AG04450 (cell line): Measurements from ENCODE around the gene LRRC42. TPM values are rescaled to one million over a fixed set of nuclear protein-coding genes. Genes with fewer than 3 reads are reported as not detected.
"Not testable (repeated sequence)": the region's sequence is repeated elsewhere in the genome, so short reads cannot be mapped to it uniquely, and the experiment has no call there.

Experiments
- CTCF ChIA-PET: fragments of 300-600, 350-600 bp; formaldehyde crosslinking; extraction: SDS; loops from one replicate; lab custom pipeline; 2022; ENCODE audit warnings: antibody characterized with exemption, inconsistent platforms; lab: Charles Lee
- POLR2A ChIA-PET: fragments of 350-600 bp; formaldehyde crosslinking; extraction: SDS; loops from one replicate; lab custom pipeline; 2021; ENCODE audit warnings: antibody characterized with exemption, inconsistent platforms; lab: Yijun Ruan, JAX
- DNase-seq: peaks from one replicate; pipeline ENCODE4 v3.0.0-alpha.2; 2011; ENCODE audit warnings: low read depth, low spot score
- H3K27ac ChIP-seq: one replicate; pipeline ENCODE4 v1.5.1; 2012; ENCODE audit warnings: low read depth, low read length, control low read depth
- H3K27me3 ChIP-seq: one replicate; pipeline ENCODE4 v1.6.0; 2012; ENCODE audit warnings: low read length; ENCODE audit not compliant: control insufficient read depth, insufficient read depth
- H3K4me3 ChIP-seq: 2 replicates; pipeline ENCODE4 v1.5.1; 2011; ENCODE audit warnings: mild to moderate bottlenecking, low read depth, low read length, control low read depth
- H3K9me3 ChIP-seq: 2 replicates; pipeline ENCODE4 v1.5.1; 2012; ENCODE audit warnings: low read length; ENCODE audit not compliant: control insufficient read depth, insufficient read depth
- polyA plus RNA-seq: library from polyadenylated mRNA; depleted of rRNA; stranded (reverse); fragments of >200 nt; gene quantifications from 2 replicates; pipeline ENCODE4 v1.2.3, GENCODE V29; 2011
- TF ChIP-seq, protein P1 (sequence below): IDR thresholded peaks from 2 replicates; pipeline ENCODE4 v1.5.1; 2011; ENCODE audit warnings: low read depth, low read length, control low read depth, inconsistent platforms

The LRRC42 gene
- polyA plus RNA-seq, 1 experiment: 51.4 TPM

DNA sequence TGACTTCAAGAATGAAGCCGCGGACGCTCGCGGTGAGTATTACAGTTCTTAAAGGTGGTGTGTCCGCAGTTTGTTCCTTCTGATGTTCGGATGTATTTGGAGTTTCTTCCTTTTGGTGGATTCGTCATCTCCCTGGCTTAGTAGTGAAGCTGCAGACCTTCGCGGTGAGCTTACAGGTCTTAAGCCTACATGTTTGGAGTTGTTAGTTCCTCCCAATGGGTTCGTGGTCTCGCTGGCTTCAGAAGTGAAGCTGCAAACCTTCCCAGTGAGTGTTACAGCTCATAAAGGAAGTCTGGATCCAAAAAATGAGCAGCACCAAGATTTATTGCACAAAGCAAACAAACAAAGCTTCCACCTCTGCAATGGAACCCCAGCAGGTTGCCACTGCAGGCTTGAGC, 57.1 kb downstream of the LRRC42 start:
- TF ChIP-seq, protein P1, sequence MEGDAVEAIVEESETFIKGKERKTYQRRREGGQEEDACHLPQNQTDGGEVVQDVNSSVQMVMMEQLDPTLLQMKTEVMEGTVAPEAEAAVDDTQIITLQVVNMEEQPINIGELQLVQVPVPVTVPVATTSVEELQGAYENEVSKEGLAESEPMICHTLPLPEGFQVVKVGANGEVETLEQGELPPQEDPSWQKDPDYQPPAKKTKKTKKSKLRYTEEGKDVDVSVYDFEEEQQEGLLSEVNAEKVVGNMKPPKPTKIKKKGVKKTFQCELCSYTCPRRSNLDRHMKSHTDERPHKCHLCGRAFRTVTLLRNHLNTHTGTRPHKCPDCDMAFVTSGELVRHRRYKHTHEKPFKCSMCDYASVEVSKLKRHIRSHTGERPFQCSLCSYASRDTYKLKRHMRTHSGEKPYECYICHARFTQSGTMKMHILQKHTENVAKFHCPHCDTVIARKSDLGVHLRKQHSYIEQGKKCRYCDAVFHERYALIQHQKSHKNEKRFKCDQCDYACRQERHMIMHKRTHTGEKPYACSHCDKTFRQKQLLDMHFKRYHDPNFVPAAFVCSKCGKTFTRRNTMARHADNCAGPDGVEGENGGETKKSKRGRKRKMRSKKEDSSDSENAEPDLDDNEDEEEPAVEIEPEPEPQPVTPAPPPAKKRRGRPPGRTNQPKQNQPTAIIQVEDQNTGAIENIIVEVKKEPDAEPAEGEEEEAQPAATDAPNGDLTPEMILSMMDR: no peak
- peaks cover 12% of the 10 kb centered on the region; the same call in 1 of the 2 replicates for H3K9me3 ChIP-seq
- ChIA-PET CTCF (interaction anchor here (0.5 kb wide), 1 partner anchor 98 kb away, joined by 4 read pairs; no protein-coding TSS in a partner anchor), POLR2A (interaction anchor here (0.6 kb wide), 1 partner anchor 44 kb away, joined by 3 read pairs; no protein-coding TSS in a partner anchor)
- no peak overlapping the region for H3K27ac ChIP-seq
- H3K4me3 ChIP-seq: no peak overlapping the region
- peaks cover 13% of the 10 kb centered on the region for H3K27me3 ChIP-seq
- no peak for DNase-seq

- Histone ChIP-seq H3K9me3 (peaks cover 12% of the 10 kb centered on the region; the same call in 1 of the 2 replicates), H3K27me3 (peaks cover 18% of the 10 kb centered on the region)
- not testable (repeated sequence) for H3K27ac ChIP-seq, H3K4me3 ChIP-seq, DNase-seq
- ChIA-PET POLR2A (interaction anchor here (0.6 kb wide), 1 partner anchor 44 kb away, joined by 3 read pairs; no protein-coding TSS in a partner anchor), CTCF (interaction anchor here (0.5 kb wide), 1 partner anchor 99 kb away, joined by 4 read pairs; no protein-coding TSS in a partner anchor)
Measured at GRCh38 chr1:54003750-54004480, 57.8 kb downstream of the LRRC42 start.

DNA sequence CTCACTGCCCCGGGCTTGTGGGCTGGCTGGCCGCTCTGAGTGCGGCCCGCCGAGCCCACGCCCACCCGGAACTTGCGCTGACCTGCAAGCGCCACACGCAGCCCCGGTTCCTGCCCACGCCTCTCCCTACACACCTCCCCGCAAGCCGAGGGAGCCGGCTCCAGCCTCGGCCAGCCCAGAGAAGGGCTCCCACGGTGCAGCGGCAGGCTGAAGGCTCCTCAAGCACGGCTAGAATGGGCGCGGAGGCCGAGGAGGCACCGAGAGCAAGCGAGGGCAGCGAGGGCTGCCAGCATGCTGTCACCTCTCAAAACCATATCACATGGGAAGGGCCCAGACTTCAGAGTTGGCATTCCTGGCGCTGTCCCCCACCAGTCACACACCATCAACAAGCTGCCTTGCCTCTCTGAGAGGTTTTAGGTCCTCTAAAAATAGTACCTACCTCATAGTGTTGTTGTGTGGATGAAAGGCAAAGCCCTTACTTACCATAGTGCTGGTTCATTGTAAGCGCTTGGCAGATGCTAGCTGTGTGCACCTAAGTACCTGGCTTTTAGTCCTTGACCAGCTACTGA, 58.4 kb downstream of the LRRC42 start:
- POLR2A ChIA-PET: no interaction called here
- TF ChIP-seq, protein P1: no peak
- CTCF ChIA-PET: no interaction called here

DNA sequence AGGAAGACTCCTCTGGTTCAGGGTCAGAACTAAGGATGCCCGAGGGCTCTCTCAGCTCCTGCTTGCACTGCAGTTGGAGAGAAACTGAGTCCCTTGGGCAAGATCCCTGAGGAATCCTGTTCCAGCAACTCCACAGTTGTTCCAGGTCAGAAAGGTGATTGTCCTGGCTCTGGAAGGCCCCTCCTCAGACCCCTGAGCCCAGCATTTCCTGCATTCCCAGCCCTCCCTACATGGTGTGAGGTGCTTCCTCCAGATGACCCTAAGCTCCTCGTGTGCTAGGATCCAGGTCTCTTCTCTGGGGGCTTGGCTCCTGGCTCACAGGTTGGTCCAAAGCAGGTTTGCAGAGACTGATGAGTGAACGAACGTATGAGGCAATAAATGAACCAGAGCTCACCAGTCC, 60.4 kb downstream of the LRRC42 start:
- Histone ChIP-seq H3K9me3 (peaks cover 12% of the 10 kb centered on the region; the same call in 1 of the 2 replicates), H3K27me3 (peaks cover 34% of the 10 kb centered on the region), H3K4me3 (no peak overlapping the region), H3K27ac (no peak overlapping the region)
- ChIA-PET POLR2A (no interaction called here), CTCF (interaction anchor here (1.3 kb wide), 1 partner anchor 483 kb away, joined by 3 read pairs; no protein-coding TSS in a partner anchor)
- TF ChIP-seq, protein P1: no peak
- no peak for DNase-seq

More for the DNA sequence above, 58.4 kb downstream of the LRRC42 start:
- DNase-seq: no peak
- Histone ChIP-seq H3K27ac (no peak overlapping the region), H3K27me3 (peaks cover 23% of the 10 kb centered on the region), H3K4me3 (no peak overlapping the region), H3K9me3 (peaks cover 12% of the 10 kb centered on the region; the same call in 1 of the 2 replicates)

- H3K4me3 ChIP-seq: no peak overlapping the region
- peaks cover 35% of the 10 kb centered on the region for H3K27me3 ChIP-seq
- no peak overlapping the region for H3K27ac ChIP-seq
- TF ChIP-seq, protein P1: no peak
- peaks cover 12% of the 10 kb centered on the region; the same call in 1 of the 2 replicates for H3K9me3 ChIP-seq
- CTCF ChIA-PET: no interaction called here
- DNase-seq: no peak
- POLR2A ChIA-PET: interaction anchor here (0.6 kb wide), 1 partner anchor 497 kb away, joined by 3 read pairs; no protein-coding TSS in a partner anchor
Measured at GRCh38 chr1:54007613-54008012, 61.5 kb downstream of the LRRC42 start.
